SK-N-SH treated with all-trans-retinoic acid at 6 μM for 48 hours (cell line): Measurements from ENCODE around the gene TRIM8.

ENCODE experiments used
- ATAC-seq: fragments of 200-7000 bp; cut with Tn5 transposase; 3 replicates; pipeline ENCODE4 v1.9.1; 2020; ENCODE audit warnings: mild to moderate bottlenecking, moderate library complexity
- ARNTL ChIP-seq: fragments of 450-650 bp; formaldehyde crosslinking; IDR thresholded peaks from 2 replicates; pipeline ENCODE4 v1.5.0; 2020; ENCODE audit warnings: low read depth, mild to moderate bottlenecking, moderate library complexity, borderline replicate concordance
- BACH2 ChIP-seq: fragments of 250-450 bp; sonication (Bioruptor Pico); IDR thresholded peaks from 2 replicates; pipeline ENCODE4 v1.9.0; 2021; ENCODE audit warnings: mild to moderate bottlenecking, borderline replicate concordance
- CSDC2 ChIP-seq: fragments of 250-450 bp; sonication (Bioruptor Pico); IDR thresholded peaks from 2 replicates; pipeline ENCODE4 v1.5.0; 2020; ENCODE audit warnings: mild to moderate bottlenecking, moderate library complexity
- ESRRG ChIP-seq: fragments of 250-450 bp; sonication (Bioruptor Pico); IDR thresholded peaks from 2 replicates; pipeline ENCODE4 v1.6.1; 2021; ENCODE audit warnings: mild to moderate bottlenecking
- GLIS3 ChIP-seq: fragments of 250-450 bp; sonication (Bioruptor Pico); IDR thresholded peaks from 2 replicates; pipeline ENCODE4 v1.5.0; 2020; ENCODE audit warnings: mild to moderate bottlenecking, moderate library complexity
- ISL1 ChIP-seq: fragments of 250-450 bp; sonication (Bioruptor Pico); IDR thresholded peaks from 2 replicates; pipeline ENCODE4 v2.1.2; 2022; ENCODE audit warnings: mild to moderate bottlenecking, moderate library complexity
- PPARA ChIP-seq: fragments of 250-450 bp; sonication (Bioruptor Pico); IDR thresholded peaks from 2 replicates; pipeline ENCODE4 v1.5.0; 2020; ENCODE audit warnings: mild to moderate bottlenecking, borderline replicate concordance
- RARB ChIP-seq: fragments of 250-450 bp; sonication (Bioruptor Pico); IDR thresholded peaks from 2 replicates; pipeline ENCODE4 v1.8.0; 2021; ENCODE audit warnings: mild to moderate bottlenecking, moderate library complexity
- SNAI2 ChIP-seq: fragments of 250-450 bp; sonication (Bioruptor Pico); IDR thresholded peaks from 2 replicates; pipeline ENCODE4 v1.5.0; 2020; ENCODE audit warnings: mild to moderate bottlenecking, moderate library complexity
- TCF4 ChIP-seq: fragments of 250-450 bp; sonication (Bioruptor Pico); IDR thresholded peaks from 2 replicates; pipeline ENCODE4 v1.8.0; 2021; ENCODE audit warnings: mild to moderate bottlenecking, moderate library complexity, borderline replicate concordance
- ZC3H10 ChIP-seq: fragments of 250-450 bp; sonication (Bioruptor Pico); IDR thresholded peaks from 2 replicates; pipeline ENCODE4 v1.5.1; 2021; ENCODE audit warnings: mild to moderate bottlenecking, moderate library complexity
- ZFP3 ChIP-seq: fragments of 250-450 bp; sonication (Bioruptor Pico); IDR thresholded peaks from 2 replicates; pipeline ENCODE4 v1.5.0; 2020; ENCODE audit warnings: mild to moderate bottlenecking, moderate library complexity
- ZFP30 ChIP-seq: fragments of 450-650 bp; formaldehyde crosslinking; IDR thresholded peaks from 2 replicates; pipeline ENCODE4 v1.5.0; 2022; ENCODE audit warnings: mild to moderate bottlenecking, moderate library complexity
- ZNF565 ChIP-seq: fragments of 450-650 bp; formaldehyde crosslinking; conservative IDR thresholded peaks from 2 replicates; pipeline ENCODE4 v1.5.0; 2020; ENCODE audit warnings: low read depth, mild to moderate bottlenecking, moderate library complexity
- ZNF70 ChIP-seq: fragments of 450-650 bp; formaldehyde crosslinking; IDR thresholded peaks from 2 replicates; pipeline ENCODE4 v1.5.0; 2020; ENCODE audit warnings: mild to moderate bottlenecking, moderate library complexity
- ZNF8 ChIP-seq: fragments of 450-650 bp; formaldehyde crosslinking; IDR thresholded peaks from 2 replicates; pipeline ENCODE4 v1.5.0; 2020; ENCODE audit warnings: mild to moderate bottlenecking, moderate library complexity
- TF ChIP-seq, protein P1 (sequence below): fragments of 250-450 bp; sonication (Bioruptor Pico); IDR thresholded peaks from 2 replicates; pipeline ENCODE4 v1.8.0; 2020; ENCODE audit warnings: mild to moderate bottlenecking, moderate library complexity, borderline replicate concordance
- TF ChIP-seq, protein P2 (sequence below): fragments of 250-450 bp; sonication (Bioruptor Pico); IDR thresholded peaks from 2 replicates; pipeline ENCODE4 v1.5.1; 2021; ENCODE audit warnings: mild to moderate bottlenecking, moderate library complexity
- TF ChIP-seq, protein P3 (sequence below): fragments of 250-450 bp; sonication (Bioruptor Pico); IDR thresholded peaks from 2 replicates; pipeline ENCODE4 v1.5.1; 2020; ENCODE audit warnings: low read depth, mild to moderate bottlenecking, moderate library complexity
- TF ChIP-seq, protein P4 (sequence below): fragments of 250-450 bp; sonication (Bioruptor Pico); IDR thresholded peaks from 2 replicates; pipeline ENCODE4 v1.5.0; 2020; ENCODE audit warnings: mild to moderate bottlenecking, moderate library complexity

Gene TRIM8

DNA sequence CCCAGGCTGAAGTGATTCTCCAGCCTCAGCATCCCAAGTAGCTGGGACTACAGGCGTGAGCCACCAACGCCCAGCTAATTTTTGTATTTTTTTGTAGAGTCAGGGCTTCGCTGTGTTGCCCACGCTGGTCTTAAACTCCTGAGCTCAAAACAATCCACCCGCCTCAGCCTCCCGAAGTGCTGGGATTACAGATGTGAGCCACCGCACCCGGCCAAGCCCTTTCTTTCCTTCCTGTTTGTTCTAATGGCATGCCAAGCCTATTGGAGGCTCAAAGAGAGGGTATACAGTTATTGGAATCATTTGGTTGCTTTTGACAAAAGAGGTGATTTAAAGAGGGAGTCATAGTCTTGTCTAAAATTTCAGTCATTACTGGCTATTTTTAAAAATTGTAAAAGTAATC, 46.0 kb upstream of the TRIM8 start:
- ATAC-seq: no peak
- no peak for TF ChIP-seq CSDC2 (CRISPR knock-in tag)
- TF ChIP-seq BACH2: no peak
- TF ChIP-seq, protein P1, sequence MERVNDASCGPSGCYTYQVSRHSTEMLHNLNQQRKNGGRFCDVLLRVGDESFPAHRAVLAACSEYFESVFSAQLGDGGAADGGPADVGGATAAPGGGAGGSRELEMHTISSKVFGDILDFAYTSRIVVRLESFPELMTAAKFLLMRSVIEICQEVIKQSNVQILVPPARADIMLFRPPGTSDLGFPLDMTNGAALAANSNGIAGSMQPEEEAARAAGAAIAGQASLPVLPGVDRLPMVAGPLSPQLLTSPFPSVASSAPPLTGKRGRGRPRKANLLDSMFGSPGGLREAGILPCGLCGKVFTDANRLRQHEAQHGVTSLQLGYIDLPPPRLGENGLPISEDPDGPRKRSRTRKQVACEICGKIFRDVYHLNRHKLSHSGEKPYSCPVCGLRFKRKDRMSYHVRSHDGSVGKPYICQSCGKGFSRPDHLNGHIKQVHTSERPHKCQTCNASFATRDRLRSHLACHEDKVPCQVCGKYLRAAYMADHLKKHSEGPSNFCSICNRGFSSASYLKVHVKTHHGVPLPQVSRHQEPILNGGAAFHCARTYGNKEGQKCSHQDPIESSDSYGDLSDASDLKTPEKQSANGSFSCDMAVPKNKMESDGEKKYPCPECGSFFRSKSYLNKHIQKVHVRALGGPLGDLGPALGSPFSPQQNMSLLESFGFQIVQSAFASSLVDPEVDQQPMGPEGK (CRISPR knock-in tag): no peak
- no peak for TF ChIP-seq RARB (CRISPR knock-in tag)
- no peak for TF ChIP-seq PPARA
- no peak for TF ChIP-seq SNAI2 (CRISPR knock-in tag)
- TF ChIP-seq ZNF565 (CRISPR knock-in tag): no peak
- no peak for TF ChIP-seq ZC3H10 (CRISPR knock-in tag)
- TF ChIP-seq TCF4 (CRISPR knock-in tag): no peak
- TF ChIP-seq ESRRG: no peak
- no peak for TF ChIP-seq GLIS3
- no peak for TF ChIP-seq ARNTL (CRISPR knock-in tag)
- no peak for TF ChIP-seq ZNF70
- TF ChIP-seq, protein P2, sequence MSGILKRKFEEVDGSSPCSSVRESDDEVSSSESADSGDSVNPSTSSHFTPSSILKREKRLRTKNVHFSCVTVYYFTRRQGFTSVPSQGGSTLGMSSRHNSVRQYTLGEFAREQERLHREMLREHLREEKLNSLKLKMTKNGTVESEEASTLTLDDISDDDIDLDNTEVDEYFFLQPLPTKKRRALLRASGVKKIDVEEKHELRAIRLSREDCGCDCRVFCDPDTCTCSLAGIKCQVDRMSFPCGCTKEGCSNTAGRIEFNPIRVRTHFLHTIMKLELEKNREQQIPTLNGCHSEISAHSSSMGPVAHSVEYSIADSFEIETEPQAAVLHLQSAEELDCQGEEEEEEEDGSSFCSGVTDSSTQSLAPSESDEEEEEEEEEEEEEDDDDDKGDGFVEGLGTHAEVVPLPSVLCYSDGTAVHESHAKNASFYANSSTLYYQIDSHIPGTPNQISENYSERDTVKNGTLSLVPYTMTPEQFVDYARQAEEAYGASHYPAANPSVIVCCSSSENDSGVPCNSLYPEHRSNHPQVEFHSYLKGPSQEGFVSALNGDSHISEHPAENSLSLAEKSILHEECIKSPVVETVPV (CRISPR knock-in tag): no peak
- TF ChIP-seq, protein P3, sequence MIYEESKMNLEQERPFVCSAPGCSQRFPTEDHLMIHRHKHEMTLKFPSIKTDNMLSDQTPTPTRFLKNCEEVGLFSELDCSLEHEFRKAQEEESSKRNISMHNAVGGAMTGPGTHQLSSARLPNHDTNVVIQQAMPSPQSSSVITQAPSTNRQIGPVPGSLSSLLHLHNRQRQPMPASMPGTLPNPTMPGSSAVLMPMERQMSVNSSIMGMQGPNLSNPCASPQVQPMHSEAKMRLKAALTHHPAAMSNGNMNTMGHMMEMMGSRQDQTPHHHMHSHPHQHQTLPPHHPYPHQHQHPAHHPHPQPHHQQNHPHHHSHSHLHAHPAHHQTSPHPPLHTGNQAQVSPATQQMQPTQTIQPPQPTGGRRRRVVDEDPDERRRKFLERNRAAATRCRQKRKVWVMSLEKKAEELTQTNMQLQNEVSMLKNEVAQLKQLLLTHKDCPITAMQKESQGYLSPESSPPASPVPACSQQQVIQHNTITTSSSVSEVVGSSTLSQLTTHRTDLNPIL: no peak
- TF ChIP-seq ZFP3 (CRISPR knock-in tag): no peak
- no peak for TF ChIP-seq ZFP30
- TF ChIP-seq, protein P4, sequence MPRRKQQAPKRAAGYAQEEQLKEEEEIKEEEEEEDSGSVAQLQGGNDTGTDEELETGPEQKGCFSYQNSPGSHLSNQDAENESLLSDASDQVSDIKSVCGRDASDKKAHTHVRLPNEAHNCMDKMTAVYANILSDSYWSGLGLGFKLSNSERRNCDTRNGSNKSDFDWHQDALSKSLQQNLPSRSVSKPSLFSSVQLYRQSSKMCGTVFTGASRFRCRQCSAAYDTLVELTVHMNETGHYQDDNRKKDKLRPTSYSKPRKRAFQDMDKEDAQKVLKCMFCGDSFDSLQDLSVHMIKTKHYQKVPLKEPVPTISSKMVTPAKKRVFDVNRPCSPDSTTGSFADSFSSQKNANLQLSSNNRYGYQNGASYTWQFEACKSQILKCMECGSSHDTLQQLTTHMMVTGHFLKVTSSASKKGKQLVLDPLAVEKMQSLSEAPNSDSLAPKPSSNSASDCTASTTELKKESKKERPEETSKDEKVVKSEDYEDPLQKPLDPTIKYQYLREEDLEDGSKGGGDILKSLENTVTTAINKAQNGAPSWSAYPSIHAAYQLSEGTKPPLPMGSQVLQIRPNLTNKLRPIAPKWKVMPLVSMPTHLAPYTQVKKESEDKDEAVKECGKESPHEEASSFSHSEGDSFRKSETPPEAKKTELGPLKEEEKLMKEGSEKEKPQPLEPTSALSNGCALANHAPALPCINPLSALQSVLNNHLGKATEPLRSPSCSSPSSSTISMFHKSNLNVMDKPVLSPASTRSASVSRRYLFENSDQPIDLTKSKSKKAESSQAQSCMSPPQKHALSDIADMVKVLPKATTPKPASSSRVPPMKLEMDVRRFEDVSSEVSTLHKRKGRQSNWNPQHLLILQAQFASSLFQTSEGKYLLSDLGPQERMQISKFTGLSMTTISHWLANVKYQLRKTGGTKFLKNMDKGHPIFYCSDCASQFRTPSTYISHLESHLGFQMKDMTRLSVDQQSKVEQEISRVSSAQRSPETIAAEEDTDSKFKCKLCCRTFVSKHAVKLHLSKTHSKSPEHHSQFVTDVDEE (CRISPR knock-in tag): no peak
- no peak for TF ChIP-seq ZNF8 (CRISPR knock-in tag)
- no peak for TF ChIP-seq ISL1 (CRISPR knock-in tag)
- TF ChIP-seq, all 23 proteins: peak for 0

DNA sequence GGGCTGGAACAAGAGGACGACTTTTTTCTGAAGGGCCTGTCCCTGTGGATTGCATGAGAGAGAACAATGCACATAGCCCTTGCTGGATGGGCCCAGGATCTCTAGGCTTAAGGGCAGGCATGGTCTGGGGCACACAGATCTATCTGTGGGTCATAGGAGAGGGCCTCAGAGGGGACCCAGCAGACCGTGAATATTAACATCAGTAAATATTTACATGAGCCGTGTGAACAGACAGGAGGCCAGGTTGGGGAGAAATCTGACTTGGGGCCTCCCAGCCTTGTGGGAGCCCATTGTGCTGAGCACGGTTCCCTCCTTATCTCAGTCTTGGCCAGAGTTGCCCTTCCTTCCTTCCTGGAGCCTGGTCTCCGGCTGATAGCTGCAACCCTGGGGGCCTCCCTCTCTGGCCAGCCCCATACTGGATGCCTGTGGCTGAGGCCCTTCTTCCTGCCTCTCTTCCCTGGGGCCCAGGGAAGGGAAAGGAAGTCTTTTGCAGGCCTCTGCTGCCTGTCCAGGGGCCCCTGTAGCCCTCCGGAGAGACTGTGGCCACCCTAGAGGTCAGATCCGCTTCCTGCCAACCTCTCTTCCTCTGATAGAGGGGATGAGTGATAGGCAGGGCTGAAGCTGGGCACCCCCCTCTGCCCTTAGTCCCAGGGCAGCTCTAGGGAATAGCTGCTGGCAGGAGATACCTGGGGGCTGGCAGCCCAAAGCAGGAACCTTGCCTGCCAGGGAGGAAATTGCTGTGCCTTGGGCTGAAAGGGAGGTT, 44.5 kb upstream of the TRIM8 start:
- ATAC-seq: no peak
- TF ChIP-seq ZNF70: no peak
- TF ChIP-seq, protein P4 (CRISPR knock-in tag): no peak
- TF ChIP-seq, all 23 proteins: peak for 0

GRCh38 chr10:102600816-102601215, 43.5 kb upstream of the TRIM8 start:
- no peak for ATAC-seq
- TF ChIP-seq ZNF8 (CRISPR knock-in tag) (no peak), GLIS3 (no peak), PPARA (no peak), ZFP30 (no peak), CSDC2 (CRISPR knock-in tag) (no peak), TCF4 (CRISPR knock-in tag) (no peak)
